PC-9 (cell line): ENCODE data around the gene ADIPOR2. TPM values are rescaled to one million over a fixed set of nuclear protein-coding genes. Genes with fewer than 3 reads are reported as not detected.

Experiments
- BruUV-seq: library from RNA; stranded (reverse); fragments of 400-500 nt; replicated peaks from 2 replicates; lab custom pipeline; 2021; lab: Mats Ljungman, UMichigan
- CTCF ChIA-PET: fragments of 300-600 bp; sonication (Branson Sonifier 250); formaldehyde crosslinking; loops from one replicate; lab custom pipeline; 2022; ENCODE audit warnings: antibody characterized with exemption; lab: Charles Lee
- POLR2A ChIA-PET: fragments of 300-600 bp; sonication (Branson Sonifier 250); formaldehyde crosslinking; loops from one replicate; lab custom pipeline; 2022; ENCODE audit warnings: antibody characterized with exemption; ENCODE audit not compliant: unreplicated experiment; lab: Charles Lee
- DNase-seq, 2 experiments: peaks; one replicate each; pipeline versions ENCODE4 v3.0.0 to v3.0.0-alpha.2; 2015 to 2022; ENCODE audit warnings: mixed read lengths in 1 of 2
- H2AFZ ChIP-seq: fragments of 200-600 bp; sonication (generic); 2 replicates; pipeline ENCODE4 v1.8.1; 2017; ENCODE audit warnings: antibody characterized with exemption
- H3F3A ChIP-seq: fragments of 200-600 bp; sonication (generic); 2 replicates; pipeline ENCODE4 v1.8.1; 2017; ENCODE audit warnings: antibody characterized with exemption, mild to moderate bottlenecking, low read depth; ENCODE audit not compliant: insufficient read depth
- H3K27ac ChIP-seq: fragments of 200-600 bp; sonication (generic); 2 replicates; pipeline ENCODE4 v1.6.1; 2016; ENCODE audit warnings: mixed run types
- H3K27me3 ChIP-seq: fragments of 200-600 bp; sonication (generic); 2 replicates; pipeline ENCODE4 v1.6.1; 2016; ENCODE audit warnings: low read depth, mixed run types; ENCODE audit not compliant: insufficient read depth
- H3K36me3 ChIP-seq: fragments of 200-600 bp; sonication (generic); 2 replicates; pipeline ENCODE4 v1.6.1; 2016; ENCODE audit warnings: low read depth, mixed run types
- H3K4me1 ChIP-seq: fragments of 200-600 bp; sonication (generic); replicated peaks from 2 replicates; pipeline ENCODE4 v1.6.1; 2016; ENCODE audit warnings: mixed run types; ENCODE audit not compliant: insufficient read depth
- H3K4me2 ChIP-seq: fragments of 200-600 bp; sonication (generic); 2 replicates; pipeline ENCODE4 v1.6.1; 2017; ENCODE audit warnings: mixed run types
- H3K4me3 ChIP-seq: fragments of 200-600 bp; sonication (generic); 2 replicates; pipeline ENCODE4 v1.6.1; 2016; ENCODE audit warnings: mixed run types
- H3K79me2 ChIP-seq: fragments of 200-600 bp; sonication (generic); 2 replicates; pipeline ENCODE4 v1.6.1; 2017; ENCODE audit warnings: low read depth, mixed run types
- H3K9me2 ChIP-seq: fragments of 200-600 bp; sonication (generic); 2 replicates; pipeline ENCODE4 v1.8.1; 2017; ENCODE audit warnings: mild to moderate bottlenecking; ENCODE audit not compliant: insufficient read depth
- H3K9me3 ChIP-seq: fragments of 200-600 bp; sonication (generic); 2 replicates; pipeline ENCODE4 v1.8.1; 2016; ENCODE audit warnings: low read depth; ENCODE audit not compliant: insufficient read depth
- H4K20me1 ChIP-seq: fragments of 200-600 bp; sonication (generic); 2 replicates; pipeline ENCODE4 v1.8.1; 2017; ENCODE audit not compliant: insufficient read depth
- EZH2 ChIP-seq: fragments of 200-600 bp; sonication (generic); IDR thresholded peaks from 2 replicates; pipeline ENCODE4 v1.8.0; 2017; ENCODE audit warnings: antibody characterized with exemption, low read depth
- intact Hi-C: fragments of 100-400 bp; cut with micrococcal nuclease; formaldehyde crosslinking; loops from one replicate; pipeline ENCODE4 v1.10.0; 2022; ENCODE audit not compliant: unreplicated experiment
- total RNA-seq: library from RNA; stranded (reverse); gene quantifications from 2 replicates; pipeline ENCODE4 v1.2.3, GENCODE V29; 2021
- TF ChIP-seq, protein P1 (sequence below): fragments of 200-600 bp; sonication (generic); conservative IDR thresholded peaks from 2 replicates; pipeline ENCODE4 v1.6.1; 2017; ENCODE audit warnings: mixed run types, antibody characterized with exemption, mild to moderate bottlenecking, moderate library complexity

Gene ADIPOR2
- total RNA-seq, 1 experiment from 2014 or later = 107 TPM

DNA sequence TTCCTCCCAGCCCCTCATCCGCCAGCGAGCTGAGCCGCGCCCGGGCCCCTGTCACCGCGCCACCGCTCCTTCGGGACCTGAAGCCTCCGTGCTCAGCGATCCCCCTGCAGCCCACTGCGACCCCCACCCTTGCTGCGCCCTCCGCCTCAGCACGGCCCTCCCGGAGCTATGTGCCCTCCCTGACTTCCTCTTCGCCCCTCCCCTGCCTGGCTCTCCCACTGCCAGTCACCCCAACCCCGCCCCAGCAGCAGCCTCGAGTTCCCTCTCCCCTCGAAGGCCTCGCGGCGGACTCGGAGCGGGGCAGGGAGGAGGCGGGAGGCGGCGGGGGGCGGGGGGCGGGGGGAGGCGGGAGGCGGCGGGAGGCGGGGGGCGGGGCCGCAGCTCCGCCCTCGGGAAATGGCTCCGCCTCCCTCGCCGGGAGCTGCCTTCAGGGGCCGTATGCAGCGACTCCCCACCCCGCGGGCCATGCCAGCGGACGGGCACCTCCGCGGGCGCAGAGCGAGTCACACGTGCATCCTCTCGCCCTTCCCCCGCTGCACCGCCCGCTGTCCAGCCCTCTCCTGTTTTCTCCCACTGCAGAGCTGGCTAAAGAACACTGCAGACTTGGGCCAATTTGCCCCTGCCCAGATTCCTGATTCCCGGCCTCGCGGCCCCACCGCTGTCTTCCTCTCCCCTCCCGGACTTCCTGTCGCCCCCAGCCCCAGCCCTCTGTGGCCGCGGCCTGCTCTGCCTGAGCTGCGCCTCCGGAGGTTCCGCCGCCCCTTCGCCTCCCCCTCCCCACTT lies 29.1 kb upstream of the ADIPOR2 start:
- peaks cover 29% of the 10 kb centered on the region for H3F3A ChIP-seq
- H4K20me1 ChIP-seq = no peaks in the 10 kb centered on the region
- intact Hi-C loops = loop anchor here (2.0 kb wide), 1 partner anchor 29 kb away; the partner anchor contains the start of gene ADIPOR2
- H2AFZ ChIP-seq = no peak overlapping the region
- H3K9me2 ChIP-seq = no peaks in the 10 kb centered on the region
- ChIA-PET POLR2A (interaction anchor here (0.5 to 1.2 kb wide), 5 partner anchors 9 to 259 kb away, joined by 3 to 9 read pairs (median 4); no protein-coding TSS in a partner anchor), CTCF (interaction anchor here (0.6 kb wide), 2 partner anchors 9 to 23 kb away, joined by 3 to 5 read pairs; no protein-coding TSS in a partner anchor)
- no peaks in the 10 kb centered on the region for H3K79me2 ChIP-seq
- no peaks in the 10 kb centered on the region for H3K27me3 ChIP-seq
- peak overlapping the region; percentile 58 for H3K4me2 ChIP-seq
- TF ChIP-seq, protein P1, sequence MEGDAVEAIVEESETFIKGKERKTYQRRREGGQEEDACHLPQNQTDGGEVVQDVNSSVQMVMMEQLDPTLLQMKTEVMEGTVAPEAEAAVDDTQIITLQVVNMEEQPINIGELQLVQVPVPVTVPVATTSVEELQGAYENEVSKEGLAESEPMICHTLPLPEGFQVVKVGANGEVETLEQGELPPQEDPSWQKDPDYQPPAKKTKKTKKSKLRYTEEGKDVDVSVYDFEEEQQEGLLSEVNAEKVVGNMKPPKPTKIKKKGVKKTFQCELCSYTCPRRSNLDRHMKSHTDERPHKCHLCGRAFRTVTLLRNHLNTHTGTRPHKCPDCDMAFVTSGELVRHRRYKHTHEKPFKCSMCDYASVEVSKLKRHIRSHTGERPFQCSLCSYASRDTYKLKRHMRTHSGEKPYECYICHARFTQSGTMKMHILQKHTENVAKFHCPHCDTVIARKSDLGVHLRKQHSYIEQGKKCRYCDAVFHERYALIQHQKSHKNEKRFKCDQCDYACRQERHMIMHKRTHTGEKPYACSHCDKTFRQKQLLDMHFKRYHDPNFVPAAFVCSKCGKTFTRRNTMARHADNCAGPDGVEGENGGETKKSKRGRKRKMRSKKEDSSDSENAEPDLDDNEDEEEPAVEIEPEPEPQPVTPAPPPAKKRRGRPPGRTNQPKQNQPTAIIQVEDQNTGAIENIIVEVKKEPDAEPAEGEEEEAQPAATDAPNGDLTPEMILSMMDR = no peak
- TF ChIP-seq EZH2 = no peak
- no peaks in the 10 kb centered on the region for H3K36me3 ChIP-seq
- BruUV-seq = no TSS peak
- H3K9me3 ChIP-seq = no peaks in the 10 kb centered on the region
- DNase-seq = peak; percentile 86 to 98
- H3K27ac ChIP-seq = peak overlapping the region; percentile 57
- H3K4me3 ChIP-seq = no peak overlapping the region
- peaks cover 16% of the 10 kb centered on the region for H3K4me1 ChIP-seq

DNA sequence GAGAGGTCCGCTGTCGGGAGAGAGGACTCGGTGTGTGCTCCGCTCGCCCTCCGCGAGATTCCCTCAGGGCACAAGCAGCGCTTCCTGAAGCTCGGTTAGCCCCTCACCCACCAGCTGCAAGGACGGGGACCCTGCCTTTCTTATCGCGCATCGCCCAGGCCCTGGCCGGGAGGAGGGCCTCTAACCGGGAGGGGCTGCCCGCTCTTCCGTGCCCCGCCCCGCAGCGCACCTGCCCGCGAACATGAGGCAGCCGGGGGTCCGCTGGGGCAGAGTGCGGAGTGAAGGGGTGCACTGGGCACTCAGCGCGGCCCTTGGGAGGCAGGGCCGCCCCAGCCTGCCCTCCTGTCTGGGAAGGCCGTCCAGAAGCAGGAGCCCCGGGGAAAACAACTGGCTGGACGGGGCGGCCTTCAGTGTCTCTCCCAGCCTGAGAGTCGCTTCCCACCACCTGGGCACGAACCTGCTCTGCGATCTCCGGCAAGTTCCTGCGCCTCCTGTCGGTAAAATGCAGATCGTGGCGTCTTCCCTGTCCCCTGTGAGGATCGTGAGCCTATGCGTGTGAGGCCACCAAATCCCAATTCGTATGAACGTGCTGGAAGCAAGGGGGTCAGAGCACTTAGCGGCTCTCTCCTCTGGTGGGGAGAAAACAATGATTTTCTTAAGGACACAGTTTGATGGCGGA lies 28.0 kb upstream of the ADIPOR2 start:
- peak; percentile 76 to 86 for DNase-seq
- Histone ChIP-seq H3K79me2 (no peaks in the 10 kb centered on the region), H3K4me2 (peak overlapping the region; percentile 85), H3K27ac (peak overlapping the region; percentile 62), H2AFZ (peak overlapping the region; percentile 83), H3K4me3 (peak overlapping the region; percentile 63), H3K36me3 (no peaks in the 10 kb centered on the region), H3F3A (peaks cover 22% of the 10 kb centered on the region), H3K27me3 (no peaks in the 10 kb centered on the region), H3K4me1 (peaks cover 16% of the 10 kb centered on the region), H3K9me2 (no peaks in the 10 kb centered on the region), H3K9me3 (no peaks in the 10 kb centered on the region), H4K20me1 (no peaks in the 10 kb centered on the region)
- intact Hi-C loops = loop anchor here (2.0 kb wide), 1 partner anchor 28 kb away; the partner anchor contains the start of gene ADIPOR2
- CTCF ChIA-PET = interaction anchor here (0.6 kb wide), 1 partner anchor 8 kb away, joined by 3 read pairs; no protein-coding TSS in a partner anchor
- TSS peak; percentile 26 for BruUV-seq
- TF ChIP-seq, protein P1 = peak; percentile 80
- TF ChIP-seq EZH2 = no peak
- POLR2A ChIA-PET = no interaction called here

DNA sequence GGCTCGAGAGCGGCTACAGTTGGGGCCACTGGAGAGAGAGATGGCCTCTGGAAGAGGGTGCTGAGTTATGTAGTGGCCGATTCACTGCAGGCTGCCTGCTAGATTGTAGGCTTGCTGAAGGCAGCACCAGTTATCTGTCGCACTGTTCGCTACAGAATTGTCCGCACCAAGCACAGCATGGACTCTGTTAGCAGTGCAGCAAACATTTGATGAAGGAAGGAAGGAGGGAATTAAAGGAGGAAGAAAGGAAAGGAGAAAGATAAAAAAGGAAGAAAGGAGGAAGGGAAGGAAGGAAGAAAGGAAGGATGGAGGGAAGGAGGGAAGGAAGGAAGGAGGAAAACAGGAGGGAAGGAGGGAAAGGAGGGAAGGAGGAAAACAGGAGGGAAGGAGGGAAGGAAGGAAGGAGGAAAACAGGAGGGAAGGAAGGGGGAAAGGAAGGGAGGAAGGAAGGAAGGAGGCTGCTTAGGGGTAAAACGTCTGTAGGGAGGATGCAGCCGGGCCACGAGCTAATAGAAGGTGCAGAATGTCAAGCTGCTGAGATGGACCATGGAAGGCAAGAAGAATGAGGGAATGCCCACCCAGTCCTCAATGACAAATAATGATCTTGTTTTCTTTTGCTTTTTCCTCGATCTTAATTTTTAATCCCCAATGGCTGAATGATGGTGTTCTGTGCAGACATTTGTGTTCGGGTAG lies 27.3 kb upstream of the ADIPOR2 start:
- Histone ChIP-seq H3K4me3 (peak overlapping the region; percentile 63; the same call in 1 of the 2 replicates), H3K27me3 (no peaks in the 10 kb centered on the region), H4K20me1 (no peaks in the 10 kb centered on the region), H3K36me3 (no peaks in the 10 kb centered on the region), H3K9me3 (no peaks in the 10 kb centered on the region), H3F3A (peaks cover 19% of the 10 kb centered on the region), H3K79me2 (no peaks in the 10 kb centered on the region), H3K4me1 (peaks cover 16% of the 10 kb centered on the region), H3K4me2 (peak overlapping the region; percentile 85), H2AFZ (peak overlapping the region; percentile 83), H3K9me2 (no peaks in the 10 kb centered on the region), H3K27ac (no peak overlapping the region; the same call in 1 of the 2 replicates)
- CTCF ChIA-PET = no interaction called here
- DNase-seq = no peak
- BruUV-seq = no TSS peak
- intact Hi-C loops = loop anchor here (2.0 kb wide), 1 partner anchor 27 kb away; the partner anchor contains the start of gene ADIPOR2
- POLR2A ChIA-PET = interaction anchor here (0.7 kb wide), 1 partner anchor 79 kb away, joined by 18 read pairs; no protein-coding TSS in a partner anchor
- TF ChIP-seq, protein P1 = peak; percentile 17; the same call in 1 of the 2 replicates
- TF ChIP-seq EZH2 = no peak
